Activated CD4-positive, alpha-beta T cell treated with anti-CD3 and anti-CD28 coated beads for 1 hour (primary cell): Measurements from ENCODE around the gene MOGAT3.
"Not testable (repeated sequence)": the region's sequence is repeated elsewhere in the genome, so short reads cannot be mapped to it uniquely, and the experiment has no call there.

Experiments used
- DNase-seq: peaks from one replicate; pipeline ENCODE4 v3.0.0-alpha.2; 2020

Gene MOGAT3

GRCh38 chr7:101232141-101232850 is 31.5 kb upstream of the MOGAT3 start:
- DNase-seq, result no peak

GRCh38 chr7:101231644-101232043 is 30.8 kb upstream of the MOGAT3 start:
- no peak for DNase-seq

GRCh38 chr7:101226721-101227120 is 25.9 kb upstream of the MOGAT3 start:
- no peak for DNase-seq

GRCh38 chr7:101225650-101226049 is 24.8 kb upstream of the MOGAT3 start:
- DNase-seq, result no peak

- DNase-seq, result no peak
Observed at GRCh38 chr7:101223528-101223927, 22.7 kb upstream of the MOGAT3 start.

- no peak for DNase-seq
Observed at GRCh38 chr7:101222275-101222830, 21.5 kb upstream of the MOGAT3 start.

GRCh38 chr7:101220295-101220694 is 19.5 kb upstream of the MOGAT3 start:
- DNase-seq, result no peak

GRCh38 chr7:101218236-101219125 is 17.6 kb upstream of the MOGAT3 start:
- no peak for DNase-seq

- peak; percentile 93 for DNase-seq
Observed at GRCh38 chr7:101217388-101218235, 16.8 kb upstream of the MOGAT3 start, which contains the start of the genes PLOD3 and ZNHIT1. Gene PLOD3 (minus strand): TSS chr7:101217581. CDS start chr7:101217274, 307 bp downstream. Gene ZNHIT1 (plus strand): TSS chr7:101218165. CDS start chr7:101218196, 31 bp downstream.

- DNase-seq, result no peak
Observed at GRCh38 chr7:101216860-101217387, 16.1 kb upstream of the MOGAT3 start.

- DNase-seq, result no peak
Observed at GRCh38 chr7:101216001-101216859, 15.4 kb upstream of the MOGAT3 start.

GRCh38 chr7:101212014-101212413 is 11.2 kb upstream of the MOGAT3 start:
- DNase-seq, result no peak

GRCh38 chr7:101211501-101211900 is 10.7 kb upstream of the MOGAT3 start:
- no peak for DNase-seq

GRCh38 chr7:101210143-101210542 is 9.3 kb upstream of the MOGAT3 start:
- DNase-seq, result no peak

- DNase-seq, result no peak
Observed at GRCh38 chr7:101208794-101209193, 8.0 kb upstream of the MOGAT3 start.

- no peak for DNase-seq
Observed at GRCh38 chr7:101207459-101207858, 6.6 kb upstream of the MOGAT3 start.

- no peak for DNase-seq
Observed at GRCh38 chr7:101206665-101207042, 5.8 kb upstream of the MOGAT3 start.

- no peak for DNase-seq
Observed at GRCh38 chr7:101205901-101206664, 5.2 kb upstream of the MOGAT3 start.

GRCh38 chr7:101203740-101204738 is 3.2 kb upstream of the MOGAT3 start:
- not testable (repeated sequence) for DNase-seq
